ENCODE measurements around the gene PC. TPM values are rescaled to one million over a fixed set of nuclear protein-coding genes. Genes with fewer than 3 reads are reported as not detected.

PC gene
- total RNA-seq, 2 donors from 2014 or later, result 21.2 to 39.1 TPM

- no peak for ATAC-seq
- intact Hi-C loops (cut with DNase I), result no loop called here
Measured at GRCh38 chr11:66863428-66864125, 94.6 kb downstream of the PC start.

GRCh38 chr11:66862559-66863037 lies 95.6 kb downstream of the PC start:
- intact Hi-C loops (cut with DNase I), result no loop called here
- ATAC-seq (no peak), DNase-seq (no peak)

More at GRCh38 chr11:66863428-66864125, 94.6 kb downstream of the PC start:
- DNase-seq, result no peak

- intact Hi-C loops (cut with DNase I), result no loop called here
- DNase-seq (no peak), ATAC-seq (no peak)
Measured at GRCh38 chr11:66861774-66862558, 96.2 kb downstream of the PC start.

GRCh38 chr11:66861038-66861773 lies 97.0 kb downstream of the PC start:
- DNase-seq (no peak), ATAC-seq (no peak)
- intact Hi-C loops (cut with DNase I), result no loop called here

- intact Hi-C loops (cut with DNase I), result no loop called here
- ATAC-seq, result no peak
- no peak for DNase-seq
Measured at GRCh38 chr11:66860449-66860831, 97.7 kb downstream of the PC start.

- no peak for ATAC-seq
- no peak for DNase-seq
- intact Hi-C loops (cut with DNase I), result no loop called here
Measured at GRCh38 chr11:66859686-66860448, 98.3 kb downstream of the PC start.

- DNase-seq, result no peak
- no peak for ATAC-seq
- intact Hi-C loops (cut with DNase I), result no loop called here
Measured at GRCh38 chr11:66858939-66859685, 99.1 kb downstream of the PC start.

- intact Hi-C loops (cut with DNase I), result no loop called here
- ATAC-seq (no peak), DNase-seq (no peak)
Measured at GRCh38 chr11:66858186-66858938, 99.8 kb downstream of the PC start.

- no peak for DNase-seq
- intact Hi-C loops (cut with DNase I), result no loop called here
- no peak for ATAC-seq
Measured at GRCh38 chr11:66857927-66858185, 100.3 kb downstream of the PC start.

- no peak for DNase-seq
Measured at GRCh38 chr11:66857234-66857926, 100.8 kb downstream of the PC start.

GRCh38 chr11:66856496-66857233 lies 101.5 kb downstream of the PC start, which contains the start of gene LRFN4:
TSS of gene LRFN4 (plus strand) at chr11:66857064. CDS start at chr11:66857745, 681 bp downstream.
- DNase-seq, result no peak
- intact Hi-C loops (cut with DNase I), result no loop called here
- peak; percentile 41 to 53 for ATAC-seq

More at GRCh38 chr11:66857234-66857926, 100.8 kb downstream of the PC start:
- intact Hi-C loops (cut with DNase I), result no loop called here
- ATAC-seq, result no peak

- DNase-seq (peak; percentile 96), ATAC-seq (peak; percentile 93 to 94)
- intact Hi-C loops (cut with DNase I), result no loop called here
Measured at GRCh38 chr11:66855574-66856495, 102.3 kb downstream of the PC start.

- DNase-seq (no peak), ATAC-seq (no peak)
- intact Hi-C loops (cut with DNase I), result no loop called here
Measured at GRCh38 chr11:66854729-66855211, 103.4 kb downstream of the PC start.

GRCh38 chr11:66854231-66854661 lies 103.9 kb downstream of the PC start:
- intact Hi-C loops (cut with DNase I), result no loop called here
- ATAC-seq (no peak), DNase-seq (no peak)
